IMR-90 (cell line): Measurements from ENCODE around the gene SPHK2. TPM values are rescaled to one million over a fixed set of nuclear protein-coding genes. Genes with fewer than 3 reads are reported as not detected.
A peak's percentile ranks its signal among the peaks of the same experiment; 100 is the strongest.

Source experiments
- ATAC-seq: fragments of 200-7000 bp; cut with Tn5 transposase; 2 replicates; pipeline ENCODE4 v1.9.1; 2020; ENCODE audit warnings: low read depth, mild to moderate bottlenecking, moderate library complexity
- BruUV-seq: library from RNA; stranded (reverse); fragments of 400-500 nt; replicated peaks from 2 replicates; lab custom pipeline; 2021; lab: Mats Ljungman, UMichigan
- CTCF ChIA-PET: fragments of 300-600 bp; formaldehyde crosslinking; extraction: SDS; loops from one replicate; lab custom pipeline; 2021; ENCODE audit warnings: antibody characterized with exemption; lab: Yijun Ruan, JAX
- POLR2A ChIA-PET: fragments of 300-600 bp; sonication (Branson Sonifier 250); formaldehyde crosslinking; loops from one replicate; lab custom pipeline; 2022; ENCODE audit warnings: antibody characterized with exemption; ENCODE audit not compliant: unreplicated experiment; lab: Charles Lee
- DNase-seq: peaks from one replicate; pipeline ENCODE4 v3.0.0; 2013
- H2AFZ ChIP-seq: replicated peaks from 2 replicates; pipeline ENCODE3; 2013; ENCODE audit warnings: low read length, mild to moderate bottlenecking; ENCODE audit not compliant: poor library complexity
- H2AK5ac ChIP-seq: 2 replicates; pipeline ENCODE4 v1.6.1; 2013; ENCODE audit warnings: low read depth, low read length, inconsistent platforms
- H2AK9ac ChIP-seq: replicated peaks from 2 replicates; pipeline ENCODE3; 2013; ENCODE audit warnings: mild to moderate bottlenecking, low read depth, low read length, moderate library complexity; ENCODE audit not compliant: poor library complexity
- H2BK120ac ChIP-seq: 2 replicates; pipeline ENCODE4 v1.6.1; 2013; ENCODE audit warnings: low read depth, low read length, inconsistent platforms
- H2BK15ac ChIP-seq: 3 replicates; pipeline ENCODE4 v1.6.1; 2013; ENCODE audit warnings: low read depth, low read length, inconsistent platforms
- H2BK20ac ChIP-seq: 2 replicates; pipeline ENCODE4 v1.6.1; 2013; ENCODE audit warnings: low read depth, mild to moderate bottlenecking, inconsistent platforms, low read length, moderate library complexity
- H2BK5ac ChIP-seq: 2 replicates; pipeline ENCODE4 v1.6.1; 2013; ENCODE audit warnings: mild to moderate bottlenecking, low read depth, low read length, inconsistent platforms; ENCODE audit not compliant: poor library complexity, severe bottlenecking
- H3K14ac ChIP-seq: replicated peaks from 2 replicates; pipeline ENCODE4 v1.6.1; 2013; ENCODE audit warnings: low read depth, low read length, inconsistent platforms
- H3K18ac ChIP-seq: 2 replicates; pipeline ENCODE4 v1.6.1; 2013; ENCODE audit warnings: low read depth, low read length, control low read depth
- H3K23ac ChIP-seq: 2 replicates; pipeline ENCODE4 v1.6.1; 2013; ENCODE audit warnings: low read depth, low read length, inconsistent platforms
- H3K27ac ChIP-seq: 2 replicates; pipeline ENCODE4 v1.5.1; 2013; ENCODE audit warnings: mild to moderate bottlenecking, control low read depth, low read length; ENCODE audit not compliant: insufficient read depth
- H3K27me3 ChIP-seq: 2 replicates; pipeline ENCODE4 v1.6.1; 2013; ENCODE audit warnings: low read length; ENCODE audit not compliant: control insufficient read depth, insufficient read depth
- H3K36me3 ChIP-seq: 2 replicates; pipeline ENCODE4 v1.6.1; 2013; ENCODE audit warnings: low read length, mixed read lengths; ENCODE audit not compliant: control insufficient read depth, insufficient read depth
- H3K4ac ChIP-seq: 2 replicates; pipeline ENCODE4 v1.6.1; 2013; ENCODE audit warnings: low read depth, low read length, inconsistent platforms
- H3K4me1 ChIP-seq: 2 replicates; pipeline ENCODE4 v1.6.1; 2013; ENCODE audit warnings: low read length, mixed read lengths; ENCODE audit not compliant: control insufficient read depth, insufficient read depth
- H3K4me2 ChIP-seq: 2 replicates; pipeline ENCODE4 v1.6.1; 2013; ENCODE audit warnings: low read depth, mild to moderate bottlenecking, control low read depth, low read length, moderate library complexity
- H3K4me3 ChIP-seq: 2 replicates; pipeline ENCODE4 v1.5.1; 2013; ENCODE audit warnings: low read depth, mild to moderate bottlenecking, control low read depth, low read length, moderate library complexity; ENCODE audit not compliant: insufficient read depth
- H3K56ac ChIP-seq: 2 replicates; pipeline ENCODE4 v1.6.1; 2013; ENCODE audit warnings: low read length, inconsistent platforms; ENCODE audit not compliant: insufficient read depth; ENCODE audit errors: extremely low read depth
- H3K79me1 ChIP-seq, 2 experiments: 2 replicates each; pipeline ENCODE4 v1.6.1; 2013; ENCODE audit warnings: low read length in 2 of 2, inconsistent platforms in 1 of 2, low read depth in 1 of 2
- H3K9ac ChIP-seq: 2 replicates; pipeline ENCODE4 v1.6.1; 2013; ENCODE audit warnings: low read depth, low read length, control low read depth
- H3K9me1 ChIP-seq: 2 replicates; pipeline ENCODE4 v1.6.1; 2013; ENCODE audit warnings: low read length, inconsistent platforms; ENCODE audit not compliant: insufficient read depth
- H3K9me3 ChIP-seq: 2 replicates; pipeline ENCODE4 v1.6.1; 2013; ENCODE audit warnings: low read length; ENCODE audit not compliant: control insufficient read depth, insufficient read depth
- H4K20me1 ChIP-seq: 2 replicates; pipeline ENCODE4 v1.6.1; 2013; ENCODE audit warnings: low read length, inconsistent platforms; ENCODE audit not compliant: insufficient read depth
- H4K5ac ChIP-seq: 2 replicates; pipeline ENCODE4 v1.6.1; 2013; ENCODE audit warnings: mild to moderate bottlenecking, low read depth, low read length, control low read depth
- H4K8ac ChIP-seq, 2 experiments: 2 replicates each; pipeline ENCODE4 v1.6.1; 2013; ENCODE audit warnings: low read depth in 2 of 2, low read length in 2 of 2, control low read depth in 1 of 2, inconsistent platforms in 1 of 2
- H4K91ac ChIP-seq: 2 replicates; pipeline ENCODE4 v1.6.1; 2013; ENCODE audit warnings: low read depth, low read length, inconsistent platforms; ENCODE audit not compliant: insufficient read depth
- BHLHE40 ChIP-seq: fragments of 150-350 bp; IDR thresholded peaks from 2 replicates; pipeline ENCODE4 v1.6.1; 2016; ENCODE audit warnings: mild to moderate bottlenecking, low read depth, low read length
- CHD1 ChIP-seq: IDR thresholded peaks from 2 replicates; pipeline ENCODE4 v1.6.1; 2012; ENCODE audit warnings: low read depth, low read length, improper control_type of control experiment
- ELK1 ChIP-seq: fragments of 150-350 bp; IDR thresholded peaks from 2 replicates; pipeline ENCODE4 v1.6.1; 2016; ENCODE audit warnings: low read depth, mild to moderate bottlenecking, low read length, moderate library complexity, borderline replicate concordance
- FOS ChIP-seq: fragments of 150-350 bp; IDR thresholded peaks from 2 replicates; pipeline ENCODE4 v1.6.1; 2016; ENCODE audit warnings: low read depth, low read length
- MAFK ChIP-seq: IDR thresholded peaks from 2 replicates; pipeline ENCODE4 v1.6.1; 2012; ENCODE audit warnings: low read depth, low read length, improper control_type of control experiment
- MAZ ChIP-seq: IDR thresholded peaks from 2 replicates; pipeline ENCODE4 v1.6.1; 2012; ENCODE audit warnings: low read depth, mild to moderate bottlenecking, low read length, improper control_type of control experiment, moderate library complexity, borderline replicate concordance
- MXI1 ChIP-seq: IDR thresholded peaks from 2 replicates; pipeline ENCODE4 v1.6.1; 2012; ENCODE audit warnings: low read depth, mild to moderate bottlenecking, low read length, moderate library complexity, borderline replicate concordance
- NFE2L2 ChIP-seq: fragments of 150-350 bp; IDR thresholded peaks from 2 replicates; pipeline ENCODE4 v1.6.1; 2016; ENCODE audit warnings: low read depth, mild to moderate bottlenecking, low read length
- POLR2A ChIP-seq: IDR thresholded peaks from 2 replicates; pipeline ENCODE4 v1.6.1; 2012; ENCODE audit warnings: mild to moderate bottlenecking, low read depth, low read length
- RAD21 ChIP-seq: IDR thresholded peaks from 2 replicates; pipeline ENCODE4 v1.6.1; 2012; ENCODE audit warnings: low read length, improper control_type of control experiment
- RFX5 ChIP-seq: IDR thresholded peaks from 2 replicates; pipeline ENCODE4 v1.8.0; 2012; ENCODE audit warnings: low read depth, mild to moderate bottlenecking, low read length, moderate library complexity
- SMC3 ChIP-seq: fragments of 150-350 bp; IDR thresholded peaks from 2 replicates; pipeline ENCODE4 v1.6.1; 2016; ENCODE audit warnings: low read depth, mild to moderate bottlenecking, antibody characterized with exemption, low read length, moderate library complexity
- USF2 ChIP-seq: fragments of 150-350 bp; IDR thresholded peaks from 2 replicates; pipeline ENCODE4 v1.6.1; 2017; ENCODE audit warnings: mild to moderate bottlenecking, antibody characterized with exemption, low read length, low read depth
- WGBS, 2 experiments: methylation state at CpG; one replicate each; pipeline versions ENCODE4 v1.1.5 to v1.1.7; 2013; ENCODE audit warnings: missing lambda C conversion rate in 2 of 2; ENCODE audit not compliant: insufficient read length in 1 of 2; ENCODE audit errors: extremely low coverage in 2 of 2; 5-methylcytosine and 5-hydroxymethylcytosine counted together
- dilution Hi-C: fragments of 300-500 bp; cut with HindIII; formaldehyde crosslinking; loops from one replicate; pipeline ENCODE4 v1.14.3; 2018; ENCODE audit warnings: low sequenced_read_pairs; ENCODE audit not compliant: unreplicated experiment
- in situ Hi-C: fragments of 300-500 bp; cut with MboI; formaldehyde crosslinking; loops from 3 replicates; pipeline ENCODE4 v1.14.3; 2019; ENCODE audit warnings: low sequenced_read_pairs, inconsistent platforms, mixed read lengths
- intact Hi-C: fragments of 100-400 bp; cut with micrococcal nuclease; formaldehyde crosslinking; loops from 2 replicates; pipeline ENCODE4 v1.10.0; 2022
- polyA plus RNA-seq, 3 experiments: library from polyadenylated mRNA; depleted of rRNA; stranded (reverse); fragments of >200 nt; gene quantifications; 2 replicates each; pipeline ENCODE4 v1.2.3, GENCODE V29; 2012; ENCODE audit warnings: low replicate concordance in 1 of 3
- total RNA-seq: library from RNA; depleted of rRNA; stranded (reverse); fragments of >200 nt; gene quantifications from 2 replicates; pipeline ENCODE4 v1.2.3, GENCODE V29; 2012

SPHK2 gene
- total and polyA plus RNA-seq, 2 of the 4 experiments (the other 2 are of a cell fraction): 1.6 to 9.9 TPM

GRCh38 chr19:48672994-48673393 lies 53.7 kb downstream of the SPHK2 start, which contains the start of gene NTN5:
TSS of gene NTN5 (minus strand) at chr19:48673017. CDS start at chr19:48670986, 2,031 bp downstream.
- Histone ChIP-seq H3K9ac (no peak within 1 kb of the TSS), H4K8ac (no peak within 1 kb of the TSS), H3K27ac (no peak within 1 kb of the TSS), H3K23ac (no peak within 1 kb of the TSS), H3K9me3 (no peaks in the 10 kb centered on the region), H2AK5ac (no peak within 1 kb of the TSS), H4K20me1 (no peaks in the 10 kb centered on the region), H3K36me3 (no peaks in the 10 kb centered on the region), H3K18ac (no peak within 1 kb of the TSS), H2BK15ac (no peak within 1 kb of the TSS), H3K4me1 (no peaks in the 10 kb centered on the region), H3K4me3 (no peak within 1 kb of the TSS), H3K79me1 (no peaks in the 10 kb centered on the region), H2BK120ac (no peak within 1 kb of the TSS), H2BK5ac (no peak within 1 kb of the TSS), H2BK20ac (no peak within 1 kb of the TSS), H4K5ac (no peak within 1 kb of the TSS), H3K14ac (no peak within 1 kb of the TSS), H2AK9ac (no peak within 1 kb of the TSS), H3K9me1 (no peaks in the 10 kb centered on the region), H3K56ac (no peak within 1 kb of the TSS), H3K27me3 (peaks cover 6% of the 10 kb centered on the region; the same call in 1 of the 2 replicates), H3K4ac (no peak within 1 kb of the TSS), H4K91ac (no peak within 1 kb of the TSS), H2AFZ (peak within 1 kb of the TSS; percentile 39), H3K4me2 (no peak within 1 kb of the TSS)
- ChIA-PET CTCF (no interaction called here), POLR2A (no interaction called here)
- no TSS peak for BruUV-seq
- no peak for TF ChIP-seq RAD21
- TF ChIP-seq USF2: no peak
- no peak for TF ChIP-seq ELK1
- no peak for TF ChIP-seq CHD1
- TF ChIP-seq RFX5: no peak
- TF ChIP-seq MAFK: no peak
- no peak for TF ChIP-seq NFE2L2
- no peak for TF ChIP-seq POLR2A
- TF ChIP-seq SMC3: no peak
- TF ChIP-seq MAZ: no peak
- no peak for TF ChIP-seq MXI1
- TF ChIP-seq BHLHE40: no peak
- TF ChIP-seq FOS: no peak
- dilution Hi-C loops (no loop called here), in situ Hi-C loops (no loop called here), intact Hi-C loops (no loop called here)
- DNase-seq (no peak), ATAC-seq (no peak)
- WGBS, 2 experiments: 55% methylated on average over 8 of the region's 25 CpGs; no CpG with 5 or more reads in 1 of the 2 experiments
